Measurements from ENCODE around the gene CASKIN1.

Gene CASKIN1

DNA sequence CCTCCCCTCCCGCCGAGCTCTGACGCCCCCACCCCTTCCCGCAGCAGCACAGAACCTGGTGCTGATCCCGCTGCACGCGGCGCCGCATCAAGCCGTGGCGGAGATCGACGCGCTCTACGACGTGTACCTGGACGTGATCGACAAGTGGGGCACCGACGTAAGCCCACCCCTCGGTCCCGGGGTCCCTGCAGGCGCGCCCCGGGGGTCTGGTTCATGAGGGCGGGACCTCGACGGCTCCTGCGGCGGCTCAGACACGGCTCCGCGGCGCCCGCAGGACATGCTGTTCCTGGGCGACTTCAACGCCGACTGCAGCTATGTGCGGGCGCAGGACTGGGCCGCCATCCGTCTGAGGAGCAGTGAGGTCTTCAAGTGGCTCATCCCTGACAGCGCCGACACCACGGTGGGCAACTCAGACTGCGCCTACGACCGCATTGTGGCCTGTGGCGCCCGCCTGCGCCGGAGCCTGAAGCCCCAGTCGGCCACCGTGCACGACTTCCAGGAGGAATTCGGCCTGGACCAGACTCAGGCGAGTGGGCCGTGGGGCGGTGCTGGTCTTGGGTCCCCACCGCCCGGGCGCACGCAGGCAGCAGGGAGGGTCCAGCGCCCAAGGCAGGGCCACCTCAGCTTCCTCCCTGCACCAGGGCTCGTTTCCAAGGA, 41.2 kb upstream of the CASKIN1 start:
- Histone ChIP-seq H3K9ac (ENCODE audit: low read depth, low read length) (no peak overlapping the region), H3K36me3 (ENCODE audit: insufficient read depth, low read length) (peaks cover 47% of the 10 kb centered on the region), H3K4me3 (ENCODE audit: low read length) (no peak overlapping the region), H3K4me1 (ENCODE audit: control insufficient read depth, insufficient read depth, low read length) (peaks cover 21% of the 10 kb centered on the region), H3K27me3 (ENCODE audit: control insufficient read depth, insufficient read depth, low read length) (no peaks in the 10 kb centered on the region), H3K4me2 (ENCODE audit: low read length) (no peak overlapping the region), H3K9me3 (replicated peaks; ENCODE audit: low read length) (no peaks in the 10 kb centered on the region)

DNA sequence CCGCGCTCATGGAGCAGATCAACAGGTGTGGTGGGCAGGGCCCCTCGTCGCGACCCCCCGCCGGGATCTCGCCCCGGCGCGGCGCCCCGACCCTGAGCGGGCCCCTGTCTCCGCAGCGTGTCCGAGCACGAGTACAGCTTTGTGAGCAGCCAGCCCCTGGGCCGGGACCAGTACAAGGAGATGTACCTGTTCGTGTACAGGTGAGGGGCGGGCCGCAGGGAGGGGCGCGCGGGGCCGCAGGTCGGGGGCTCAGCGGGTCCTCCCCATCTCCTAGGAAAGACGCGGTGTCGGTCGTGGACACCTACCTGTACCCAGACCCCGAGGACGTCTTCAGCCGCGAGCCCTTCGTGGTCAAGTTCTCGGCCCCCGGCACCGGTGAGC, 40.7 kb upstream of the CASKIN1 start:
- Histone ChIP-seq H3K9ac (ENCODE audit: low read depth, low read length) (no peak overlapping the region), H3K4me1 (ENCODE audit: control insufficient read depth, insufficient read depth, low read length) (peaks cover 22% of the 10 kb centered on the region)

DNA sequence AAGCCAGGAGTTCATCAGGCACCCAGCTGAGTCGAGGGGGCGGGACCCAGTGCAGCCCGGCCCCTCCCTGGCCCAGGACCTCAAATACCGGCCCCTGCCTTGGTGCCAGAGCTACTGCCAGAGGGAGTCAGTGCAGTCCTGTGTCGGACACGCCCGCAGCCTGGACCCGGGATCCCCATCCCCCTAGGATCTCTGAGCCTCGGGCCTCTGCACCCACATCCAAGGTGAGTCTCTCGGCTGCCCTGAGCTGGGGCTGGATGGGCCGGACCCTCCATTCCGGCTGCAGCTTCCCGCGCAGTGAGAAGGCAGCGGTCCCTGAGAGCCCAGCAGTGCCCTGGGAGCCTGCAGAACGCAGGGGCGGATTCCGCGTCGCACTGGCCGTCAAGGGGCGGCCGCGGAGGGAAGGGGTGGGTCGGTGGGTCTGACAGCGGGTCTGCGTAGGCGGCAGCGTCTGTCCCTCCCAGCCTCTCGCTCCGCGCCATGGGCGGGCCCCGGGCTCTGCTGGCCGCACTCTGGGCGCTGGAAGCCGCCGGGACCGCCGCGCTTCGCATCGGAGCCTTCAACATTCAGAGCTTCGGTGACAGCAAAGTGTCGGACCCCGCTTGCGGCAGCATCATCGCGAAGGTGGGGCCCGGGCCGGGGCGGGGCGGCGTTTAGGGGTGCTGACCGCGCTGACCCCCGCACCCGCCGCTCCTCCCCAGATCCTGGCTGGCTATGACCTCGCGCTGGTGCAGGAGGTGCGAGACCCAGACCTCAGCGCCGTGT, 40.1 kb upstream of the CASKIN1 start, which contains the start of gene DNASE1L2:
Gene DNASE1L2, plus strand, starts transcription at position 108 of the 765 bp plus-strand sequence. Its CDS starts 373 bp downstream, at position 481.
- Histone ChIP-seq H3K9me3 (replicated peaks; ENCODE audit: low read length) (no peaks in the 10 kb centered on the region), H3K9ac (ENCODE audit: low read depth, low read length) (no peak within 1 kb of the TSS), H3K27me3 (ENCODE audit: control insufficient read depth, insufficient read depth, low read length) (no peaks in the 10 kb centered on the region), H3K4me3 (ENCODE audit: low read length) (no peak within 1 kb of the TSS), H3K36me3 (ENCODE audit: insufficient read depth, low read length) (peaks cover 53% of the 10 kb centered on the region), H3K4me2 (ENCODE audit: low read length) (peak within 1 kb of the TSS; percentile 23), H3K4me1 (ENCODE audit: control insufficient read depth, insufficient read depth, low read length) (peaks cover 27% of the 10 kb centered on the region)

More for the DNA sequence above, 40.7 kb upstream of the CASKIN1 start:
- Histone ChIP-seq H3K4me3 (ENCODE audit: low read length) (no peak overlapping the region), H3K27me3 (ENCODE audit: control insufficient read depth, insufficient read depth, low read length) (no peaks in the 10 kb centered on the region), H3K36me3 (ENCODE audit: insufficient read depth, low read length) (peaks cover 47% of the 10 kb centered on the region), H3K4me2 (ENCODE audit: low read length) (peak overlapping the region; percentile 23), H3K9me3 (replicated peaks; ENCODE audit: low read length) (no peaks in the 10 kb centered on the region)

DNA sequence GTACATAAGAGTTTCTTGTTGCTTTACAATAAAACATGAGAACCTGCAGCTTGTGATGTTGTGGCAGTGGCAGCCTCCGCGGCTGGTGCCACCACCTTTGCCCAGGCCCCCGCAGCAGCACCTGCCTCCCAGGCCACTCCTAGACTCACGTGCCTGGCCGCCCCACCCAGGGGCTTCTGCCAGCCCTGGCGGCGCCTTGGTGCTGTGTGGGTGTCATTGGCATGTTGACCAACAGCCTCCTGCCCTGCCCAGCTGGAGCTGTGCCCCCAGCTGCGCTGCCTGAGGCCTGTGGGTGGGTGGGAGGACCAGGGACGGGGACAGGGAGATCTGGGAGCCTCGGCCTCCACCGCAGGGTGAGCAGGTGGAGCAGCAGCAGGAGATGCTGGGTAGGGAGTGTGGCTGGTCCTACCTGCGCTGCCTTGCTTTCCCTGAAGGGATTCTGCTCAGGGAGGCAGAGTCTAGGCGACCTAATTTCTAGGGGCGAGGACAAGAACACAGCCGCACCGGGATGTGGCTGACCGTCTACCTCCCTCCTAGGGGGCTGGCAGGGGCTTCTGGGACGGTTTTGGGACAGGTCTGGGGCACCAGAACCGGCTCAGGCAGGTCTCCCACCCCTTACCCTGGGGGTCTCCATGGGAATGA, 39.4 kb upstream of the CASKIN1 start:
- Histone ChIP-seq H3K9ac (ENCODE audit: low read depth, low read length) (no peak overlapping the region), H3K4me2 (ENCODE audit: low read length) (peak overlapping the region; percentile 7), H3K36me3 (ENCODE audit: insufficient read depth, low read length) (peaks cover 54% of the 10 kb centered on the region), H3K4me1 (ENCODE audit: control insufficient read depth, insufficient read depth, low read length) (peaks cover 33% of the 10 kb centered on the region), H3K9me3 (replicated peaks; ENCODE audit: low read length) (no peaks in the 10 kb centered on the region), H3K27me3 (ENCODE audit: control insufficient read depth, insufficient read depth, low read length) (no peaks in the 10 kb centered on the region), H3K4me3 (ENCODE audit: low read length) (no peak overlapping the region)

DNA sequence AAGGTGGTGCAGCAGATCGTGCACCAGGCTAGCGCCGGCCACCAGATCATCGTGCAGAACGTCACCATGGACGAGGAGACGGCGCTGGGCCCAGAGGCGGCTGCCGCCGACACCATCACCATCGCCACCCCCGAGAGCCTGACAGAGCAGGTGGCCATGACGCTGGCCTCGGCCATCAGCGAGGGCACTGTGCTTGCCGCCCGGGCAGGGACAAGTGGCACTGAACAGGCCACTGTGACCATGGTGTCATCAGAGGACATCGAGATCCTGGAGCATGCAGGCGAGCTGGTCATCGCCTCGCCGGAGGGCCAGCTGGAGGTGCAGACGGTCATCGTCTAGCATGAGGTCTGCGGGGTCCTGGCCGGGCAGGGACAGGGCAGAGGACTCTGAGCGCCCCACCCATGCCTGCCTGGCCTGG, 38.8 kb upstream of the CASKIN1 start:
- Histone ChIP-seq H3K9me3 (replicated peaks; ENCODE audit: low read length) (no peaks in the 10 kb centered on the region), H3K4me2 (ENCODE audit: low read length) (no peak overlapping the region), H3K36me3 (ENCODE audit: insufficient read depth, low read length) (peaks cover 59% of the 10 kb centered on the region), H3K4me3 (ENCODE audit: low read length) (no peak overlapping the region), H3K27me3 (ENCODE audit: control insufficient read depth, insufficient read depth, low read length) (no peaks in the 10 kb centered on the region), H3K9ac (ENCODE audit: low read depth, low read length) (no peak overlapping the region), H3K4me1 (ENCODE audit: control insufficient read depth, insufficient read depth, low read length) (peaks cover 37% of the 10 kb centered on the region)

DNA sequence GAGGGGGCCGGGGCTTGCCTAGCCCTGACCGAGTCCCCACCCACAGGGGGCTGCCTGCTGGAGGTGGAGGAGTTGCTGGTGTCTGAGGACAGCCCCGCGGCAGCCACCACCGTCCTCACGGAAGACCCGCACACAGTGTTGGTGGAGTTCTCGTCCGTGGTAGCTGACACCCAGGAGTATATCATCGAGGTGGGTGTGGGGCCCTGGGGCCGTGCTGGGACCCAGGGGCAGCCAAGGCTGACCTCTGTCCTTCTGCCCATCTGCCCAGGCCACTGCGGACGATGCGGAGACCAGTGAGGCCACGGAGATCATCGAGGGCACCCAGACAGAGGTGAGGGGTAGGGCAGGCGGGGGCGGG, 38.4 kb upstream of the CASKIN1 start:
- Histone ChIP-seq H3K4me2 (ENCODE audit: low read length) (no peak overlapping the region), H3K36me3 (ENCODE audit: insufficient read depth, low read length) (peaks cover 62% of the 10 kb centered on the region), H3K9ac (ENCODE audit: low read depth, low read length) (no peak overlapping the region), H3K4me1 (ENCODE audit: control insufficient read depth, insufficient read depth, low read length) (peaks cover 37% of the 10 kb centered on the region), H3K4me3 (ENCODE audit: low read length) (no peak overlapping the region), H3K9me3 (replicated peaks; ENCODE audit: low read length) (no peaks in the 10 kb centered on the region), H3K27me3 (ENCODE audit: control insufficient read depth, insufficient read depth, low read length) (no peaks in the 10 kb centered on the region)

DNA sequence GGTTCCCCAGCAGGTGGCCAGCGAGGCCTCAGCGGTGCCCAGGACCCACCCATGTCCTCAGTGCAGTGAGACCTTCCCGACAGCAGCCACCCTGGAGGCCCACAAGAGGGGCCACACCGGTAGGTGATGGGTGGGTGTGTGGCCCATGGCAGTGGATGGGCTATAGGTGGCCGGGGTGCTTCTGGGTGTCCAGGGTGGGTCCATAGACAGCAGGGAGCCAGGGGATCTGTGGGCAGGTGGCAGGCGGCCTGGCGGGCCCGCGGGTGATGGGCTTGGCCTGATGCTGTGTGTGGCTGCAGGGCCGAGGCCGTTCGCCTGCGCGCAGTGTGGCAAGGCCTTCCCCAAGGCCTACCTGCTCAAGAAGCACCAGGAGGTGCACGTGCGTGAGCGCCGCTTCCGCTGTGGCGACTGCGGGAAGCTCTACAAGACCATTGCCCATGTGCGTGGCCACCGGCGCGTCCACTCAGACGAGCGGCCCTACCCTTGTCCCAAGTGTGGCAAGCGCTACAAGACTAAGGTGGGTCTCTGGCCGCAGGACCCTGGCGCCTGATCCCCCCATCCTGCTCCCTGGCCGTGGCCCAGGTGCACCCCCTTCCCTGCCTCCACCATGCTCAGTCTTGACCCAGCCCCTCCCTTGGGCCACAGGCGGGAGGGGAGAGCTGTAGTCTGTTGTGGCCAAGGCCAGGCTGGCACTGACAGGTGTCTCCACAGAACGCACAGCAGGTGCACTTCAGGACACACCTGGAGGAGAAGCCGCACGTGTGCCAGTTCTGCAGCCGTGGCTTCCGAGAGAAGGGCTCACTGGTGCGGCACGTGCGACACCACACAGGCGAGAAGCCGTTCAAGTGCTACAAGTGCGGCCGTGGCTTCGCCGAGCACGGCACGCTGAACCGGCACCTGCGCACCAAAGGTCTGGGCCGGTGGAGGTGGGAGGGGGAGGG, 37.7 kb upstream of the CASKIN1 start:
- H3K9me3 ChIP-seq (replicated peaks; ENCODE audit: low read length) = no peaks in the 10 kb centered on the region
- no peak overlapping the region for H3K4me2 ChIP-seq (ENCODE audit: low read length)
- H3K36me3 ChIP-seq (ENCODE audit: insufficient read depth, low read length) = peaks cover 66% of the 10 kb centered on the region
- H3K4me3 ChIP-seq (ENCODE audit: low read length) = no peak overlapping the region
- no peaks in the 10 kb centered on the region for H3K27me3 ChIP-seq (ENCODE audit: control insufficient read depth, insufficient read depth, low read length)
- H3K9ac ChIP-seq (ENCODE audit: low read depth, low read length) = no peak overlapping the region
- peaks cover 36% of the 10 kb centered on the region for H3K4me1 ChIP-seq (ENCODE audit: control insufficient read depth, insufficient read depth, low read length)

DNA sequence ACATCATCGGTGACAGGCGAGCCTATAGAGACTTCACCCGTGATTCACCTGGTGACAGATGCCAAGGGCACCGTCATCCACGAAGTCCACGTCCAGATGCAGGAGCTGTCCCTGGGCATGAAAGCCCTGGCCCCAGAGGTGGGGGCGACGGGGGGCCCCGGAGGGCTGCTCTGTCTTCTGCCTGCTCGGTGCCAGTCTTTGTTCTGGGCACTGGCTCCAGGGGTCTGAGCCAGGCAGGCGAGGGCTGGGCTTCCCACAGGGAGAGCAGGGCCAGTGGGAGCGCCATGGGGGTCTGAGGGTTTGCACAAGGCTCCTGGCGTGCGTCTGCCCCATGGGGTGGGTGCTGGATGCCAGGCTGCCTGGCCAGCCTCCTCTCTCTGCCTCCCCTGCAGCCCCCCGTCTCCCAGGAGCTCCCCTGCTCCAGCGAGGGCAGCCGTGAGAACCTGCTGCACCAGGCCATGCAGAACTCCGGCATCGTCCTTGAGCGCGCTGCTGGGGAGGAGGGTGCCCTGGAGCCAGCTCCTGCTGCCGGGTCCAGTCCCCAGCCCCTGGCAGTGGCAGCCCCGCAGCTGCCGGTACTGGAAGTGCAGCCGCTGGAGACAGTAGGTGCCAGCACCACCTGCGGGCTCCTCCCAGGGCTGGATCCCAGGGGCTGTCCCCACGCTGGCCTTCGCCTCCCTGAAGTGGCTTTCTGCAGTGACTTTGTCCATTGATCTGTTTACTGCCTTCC, 36.8 kb upstream of the CASKIN1 start:
- H3K4me3 ChIP-seq (ENCODE audit: low read length) = no peak overlapping the region
- H3K27me3 ChIP-seq (ENCODE audit: control insufficient read depth, insufficient read depth, low read length) = no peaks in the 10 kb centered on the region
- no peak overlapping the region for H3K4me2 ChIP-seq (ENCODE audit: low read length)
- H3K4me1 ChIP-seq (ENCODE audit: control insufficient read depth, insufficient read depth, low read length) = peaks cover 35% of the 10 kb centered on the region
- H3K9ac ChIP-seq (ENCODE audit: low read depth, low read length) = no peak overlapping the region
- peaks cover 65% of the 10 kb centered on the region for H3K36me3 ChIP-seq (ENCODE audit: insufficient read depth, low read length)
- H3K9me3 ChIP-seq (replicated peaks; ENCODE audit: low read length) = no peaks in the 10 kb centered on the region

DNA sequence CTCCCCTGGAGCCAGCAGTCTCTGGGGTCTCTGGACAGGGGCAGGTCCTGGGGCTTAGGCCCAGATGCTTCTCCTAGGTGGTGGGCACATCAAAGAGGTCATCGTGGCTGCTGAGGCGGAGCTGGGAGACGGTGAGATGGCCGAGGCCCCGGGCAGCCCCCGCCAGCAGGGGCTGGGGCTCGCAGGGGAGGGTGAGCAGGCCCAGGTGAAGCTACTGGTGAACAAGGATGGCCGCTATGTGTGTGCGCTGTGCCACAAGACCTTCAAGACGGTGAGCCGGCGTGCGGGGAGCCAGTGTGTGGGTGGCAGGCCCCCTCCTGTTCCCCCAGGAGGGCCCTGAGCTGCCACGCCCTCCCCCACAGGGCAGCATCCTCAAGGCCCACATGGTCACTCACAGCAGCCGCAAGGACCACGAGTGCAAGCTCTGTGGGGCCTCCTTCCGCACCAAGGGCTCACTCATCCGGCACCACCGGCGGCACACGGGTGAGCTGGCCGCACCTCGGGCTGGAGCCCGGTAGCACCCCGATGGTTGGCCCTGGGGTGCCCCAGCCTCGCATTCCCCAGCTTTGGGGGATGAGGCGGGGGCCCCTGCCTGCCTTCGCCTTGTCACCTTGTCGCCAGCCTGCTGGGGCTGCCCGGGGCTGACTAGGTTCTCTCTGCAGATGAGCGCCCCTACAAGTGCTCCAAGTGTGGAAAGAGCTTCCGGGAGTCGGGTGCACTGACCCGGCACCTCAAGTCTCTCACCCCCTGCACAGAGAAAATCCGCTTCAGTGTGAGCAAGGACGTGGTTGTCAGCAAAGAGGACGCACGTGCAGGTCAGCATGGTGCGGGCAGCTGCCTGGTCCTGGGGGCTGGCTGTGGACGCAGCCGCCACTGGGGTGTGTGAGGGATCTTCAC, 35.9 kb upstream of the CASKIN1 start:
- Histone ChIP-seq H3K4me1 (ENCODE audit: control insufficient read depth, insufficient read depth, low read length) (peaks cover 35% of the 10 kb centered on the region), H3K9me3 (replicated peaks; ENCODE audit: low read length) (no peaks in the 10 kb centered on the region), H3K27me3 (ENCODE audit: control insufficient read depth, insufficient read depth, low read length) (no peaks in the 10 kb centered on the region), H3K9ac (ENCODE audit: low read depth, low read length) (no peak overlapping the region), H3K4me2 (ENCODE audit: low read length) (no peak overlapping the region), H3K4me3 (ENCODE audit: low read length) (no peak overlapping the region), H3K36me3 (ENCODE audit: insufficient read depth, low read length) (peaks cover 65% of the 10 kb centered on the region)
